Panc1 (cell line): Measurements from ENCODE around the gene PI4K2A. TPM values are rescaled to one million over a fixed set of nuclear protein-coding genes. Genes with fewer than 3 reads are reported as not detected.

Experiments used
- ATAC-seq: fragments of 200-7000 bp; cut with Tn5 transposase; 2 replicates; pipeline ENCODE4 v1.9.1; 2020; ENCODE audit warnings: mild to moderate bottlenecking, moderate library complexity
- BruUV-seq: library from RNA; stranded (reverse); fragments of 400-500 nt; replicated peaks from 2 replicates; lab custom pipeline; 2021; lab: Mats Ljungman, UMichigan
- CTCF ChIA-PET: fragments of 300-600 bp; sonication (Branson Sonifier 250); formaldehyde crosslinking; loops from one replicate; lab custom pipeline; 2022; ENCODE audit warnings: antibody characterized with exemption; lab: Charles Lee
- POLR2A ChIA-PET: fragments of 300-600 bp; sonication (Branson Sonifier 250); formaldehyde crosslinking; loops from one replicate; lab custom pipeline; 2022; ENCODE audit warnings: antibody characterized with exemption; lab: Charles Lee
- DNase-seq: peaks from one replicate; pipeline ENCODE4 v3.0.0-alpha.2; 2010; ENCODE audit warnings: low read depth, low spot score
- H3K27ac ChIP-seq: 2 replicates; pipeline ENCODE4 v1.5.1; 2011; ENCODE audit warnings: mild to moderate bottlenecking, low read length, inconsistent platforms
- H3K27me3 ChIP-seq: fragments of 200-500 bp; sonication (Bioruptor generic); 2 replicates; pipeline ENCODE4 v1.6.0; 2014; ENCODE audit warnings: low read length, inconsistent platforms; ENCODE audit not compliant: control insufficient read depth, insufficient read depth
- H3K36me3 ChIP-seq: fragments of 200-500 bp; sonication (Bioruptor generic); 2 replicates; pipeline ENCODE4 v1.5.1; 2014; ENCODE audit warnings: inconsistent platforms, mild to moderate bottlenecking, low read length, moderate library complexity; ENCODE audit not compliant: control insufficient read depth, insufficient read depth
- H3K4me1 ChIP-seq: 2 replicates; pipeline ENCODE4 v1.5.1; 2011; ENCODE audit warnings: inconsistent platforms, mild to moderate bottlenecking, low read length, moderate library complexity; ENCODE audit not compliant: control insufficient read depth, insufficient read depth
- H3K4me3 ChIP-seq, 2 experiments: 2 replicates each; pipeline ENCODE4 v1.5.1; 2011 to 2012; ENCODE audit warnings: low read depth in 2 of 2, low read length in 2 of 2, mild to moderate bottlenecking in 2 of 2, inconsistent platforms in 1 of 2, moderate library complexity in 1 of 2
- H3K9me3 ChIP-seq: fragments of 200-500 bp; sonication (Bioruptor generic); 2 replicates; pipeline ENCODE4 v1.5.1; 2014; ENCODE audit warnings: low read depth, mild to moderate bottlenecking, inconsistent platforms, low read length, moderate library complexity; ENCODE audit not compliant: control insufficient read depth, insufficient read depth
- CTCF ChIP-seq: fragments of 450-650 bp; IDR thresholded peaks from 2 replicates; pipeline ENCODE4 v1.5.1; 2017; ENCODE audit warnings: mild to moderate bottlenecking
- POLR2AphosphoS5 ChIP-seq: IDR thresholded peaks from 2 replicates; pipeline ENCODE4 v1.6.1; 2012; ENCODE audit warnings: mild to moderate bottlenecking, low read depth, low read length, moderate library complexity
- SIN3A ChIP-seq: IDR thresholded peaks from 2 replicates; pipeline ENCODE4 v1.6.1; 2012; ENCODE audit warnings: low read depth, mild to moderate bottlenecking, low read length, moderate library complexity, borderline replicate concordance; ENCODE audit not compliant: insufficient read depth
- TCF7L2 ChIP-seq: IDR thresholded peaks from 2 replicates; pipeline ENCODE4 v1.6.1; 2011; ENCODE audit warnings: mild to moderate bottlenecking, low read depth, low read length, inconsistent platforms
- in situ Hi-C: cut with HindIII; loops from 2 replicates; pipeline ENCODE4 v1.10.0; 2016; ENCODE audit warnings: low sequenced_read_pairs, low pct_unique_long_range_greater_than_20kb
- intact Hi-C: fragments of 100-400 bp; cut with micrococcal nuclease; formaldehyde crosslinking; loops from one replicate; pipeline ENCODE4 v1.10.0; 2022; ENCODE audit not compliant: unreplicated experiment
- total RNA-seq: library from RNA; stranded (reverse); gene quantifications from one replicate; pipeline ENCODE4 v1.2.1, GENCODE V29; 2021; ENCODE audit not compliant: unreplicated experiment
- TF ChIP-seq, protein P1 (sequence below), 2 experiments: IDR thresholded peaks; 2 replicates each; pipeline ENCODE4 v1.6.1; 2011 to 2012; ENCODE audit warnings: low read depth in 2 of 2, control low read depth in 1 of 2, low read length in 1 of 2, mild to moderate bottlenecking in 1 of 2, moderate library complexity in 1 of 2; ENCODE audit not compliant: insufficient read depth in 1 of 2

The PI4K2A gene
- total RNA-seq, 1 experiment from 2014 or later: 22.8 TPM

DNA sequence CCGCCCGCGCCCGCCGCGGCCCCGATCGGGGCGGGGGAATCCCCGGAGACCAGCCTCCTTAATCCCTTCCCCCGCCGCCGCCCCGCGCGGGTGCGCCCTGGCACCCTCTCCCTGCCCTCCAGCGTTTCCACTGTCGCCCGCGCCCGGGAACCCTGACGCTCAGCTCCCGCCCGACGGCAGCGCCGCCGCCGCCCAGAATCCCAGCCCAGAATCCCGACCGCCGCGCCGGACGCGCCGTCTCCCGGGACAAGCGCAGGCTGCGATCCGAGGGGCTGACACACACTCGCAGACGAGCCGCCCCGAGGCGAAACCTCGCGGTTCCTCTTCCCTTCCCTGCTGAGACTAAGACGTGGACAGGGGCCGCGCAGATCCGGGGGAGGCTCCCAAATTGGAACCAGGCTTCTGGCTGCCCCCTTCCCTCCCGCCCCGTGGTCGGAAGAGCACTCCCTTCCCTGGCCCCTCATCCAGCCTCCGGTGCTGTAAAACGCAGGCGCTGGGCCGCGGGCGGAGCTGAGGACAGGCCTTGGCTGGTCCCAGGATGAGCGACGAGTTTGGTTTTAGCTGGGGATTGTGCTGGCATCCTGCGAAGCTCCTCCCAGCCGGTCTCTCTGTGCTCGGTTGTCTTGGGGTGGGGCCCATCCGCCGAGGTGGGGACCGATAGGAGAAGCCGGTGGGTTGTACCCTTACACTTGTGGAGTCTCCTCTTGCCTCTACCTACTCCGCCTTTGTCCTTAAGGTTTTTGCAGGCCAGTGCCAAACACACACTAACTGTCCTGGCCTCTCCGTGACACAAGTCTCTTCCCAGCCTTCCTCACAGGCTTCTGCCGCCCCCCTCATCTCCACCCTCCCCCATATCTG, 74.2 kb downstream of the PI4K2A start:
- TF ChIP-seq CTCF: no peak
- peak; percentile 33 for TF ChIP-seq POLR2AphosphoS5
- 0 out of 2 replicates have a peak, but pooled peaks cover 4% of the 10 kb centered on the region for H3K36me3 ChIP-seq
- peak overlapping the region; percentile 73 to 74 for H3K4me3 ChIP-seq
- peaks cover 21% of the 10 kb centered on the region for H3K4me1 ChIP-seq
- no peak for DNase-seq
- H3K27me3 ChIP-seq: no peaks in the 10 kb centered on the region
- no peaks in the 10 kb centered on the region for H3K9me3 ChIP-seq
- BruUV-seq: no TSS peak
- in situ Hi-C loops (no loop called here), intact Hi-C loops (no loop called here)
- H3K27ac ChIP-seq: peak overlapping the region; percentile 83
- ChIA-PET CTCF (no interaction called here), POLR2A (no interaction called here)
- ATAC-seq: peak; percentile 67

- intact Hi-C loops: no loop called here
- H3K4me1 ChIP-seq: peaks cover 21% of the 10 kb centered on the region
These were observed 74.9 kb downstream of the PI4K2A start for GRCh38 chr10:97715259-97715874.

More at GRCh38 chr10:97715259-97715874, 74.9 kb downstream of the PI4K2A start:
- Histone ChIP-seq H3K27me3 (no peaks in the 10 kb centered on the region), H3K9me3 (no peaks in the 10 kb centered on the region), H3K36me3 (0 out of 2 replicates have a peak, but pooled peaks cover 4% of the 10 kb centered on the region), H3K4me3 (peak overlapping the region; percentile 73 to 74), H3K27ac (peak overlapping the region; percentile 83)
- no peak for DNase-seq
- ATAC-seq: no peak
- BruUV-seq: no TSS peak
- CTCF ChIA-PET: no interaction called here
- in situ Hi-C loops: no loop called here
- no peak for TF ChIP-seq TCF7L2
- TF ChIP-seq, protein P1, sequence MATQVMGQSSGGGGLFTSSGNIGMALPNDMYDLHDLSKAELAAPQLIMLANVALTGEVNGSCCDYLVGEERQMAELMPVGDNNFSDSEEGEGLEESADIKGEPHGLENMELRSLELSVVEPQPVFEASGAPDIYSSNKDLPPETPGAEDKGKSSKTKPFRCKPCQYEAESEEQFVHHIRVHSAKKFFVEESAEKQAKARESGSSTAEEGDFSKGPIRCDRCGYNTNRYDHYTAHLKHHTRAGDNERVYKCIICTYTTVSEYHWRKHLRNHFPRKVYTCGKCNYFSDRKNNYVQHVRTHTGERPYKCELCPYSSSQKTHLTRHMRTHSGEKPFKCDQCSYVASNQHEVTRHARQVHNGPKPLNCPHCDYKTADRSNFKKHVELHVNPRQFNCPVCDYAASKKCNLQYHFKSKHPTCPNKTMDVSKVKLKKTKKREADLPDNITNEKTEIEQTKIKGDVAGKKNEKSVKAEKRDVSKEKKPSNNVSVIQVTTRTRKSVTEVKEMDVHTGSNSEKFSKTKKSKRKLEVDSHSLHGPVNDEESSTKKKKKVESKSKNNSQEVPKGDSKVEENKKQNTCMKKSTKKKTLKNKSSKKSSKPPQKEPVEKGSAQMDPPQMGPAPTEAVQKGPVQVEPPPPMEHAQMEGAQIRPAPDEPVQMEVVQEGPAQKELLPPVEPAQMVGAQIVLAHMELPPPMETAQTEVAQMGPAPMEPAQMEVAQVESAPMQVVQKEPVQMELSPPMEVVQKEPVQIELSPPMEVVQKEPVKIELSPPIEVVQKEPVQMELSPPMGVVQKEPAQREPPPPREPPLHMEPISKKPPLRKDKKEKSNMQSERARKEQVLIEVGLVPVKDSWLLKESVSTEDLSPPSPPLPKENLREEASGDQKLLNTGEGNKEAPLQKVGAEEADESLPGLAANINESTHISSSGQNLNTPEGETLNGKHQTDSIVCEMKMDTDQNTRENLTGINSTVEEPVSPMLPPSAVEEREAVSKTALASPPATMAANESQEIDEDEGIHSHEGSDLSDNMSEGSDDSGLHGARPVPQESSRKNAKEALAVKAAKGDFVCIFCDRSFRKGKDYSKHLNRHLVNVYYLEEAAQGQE (IDR thresholded peaks at IDR 0.05; ENCODE audit: insufficient read depth in 1 of 2, low read depth in 2 of 2, low read length in 1 of 2): no peak
- no peak for TF ChIP-seq POLR2AphosphoS5
- no peak for TF ChIP-seq CTCF
- TF ChIP-seq SIN3A: no peak
- POLR2A ChIA-PET: no interaction called here
